Suprapubic skin (tissue), 4 donors: Measurements from ENCODE around the gene CCK. TPM values are rescaled to one million over a fixed set of nuclear protein-coding genes. Genes with fewer than 3 reads are reported as not detected.

Source experiments
- DNase-seq, 2 donors: peaks; one replicate each; pipeline ENCODE4 v3.0.0-alpha.2; 2019; ENCODE audit warnings: low spot score in 2 of 2
- H3K27ac ChIP-seq: fragments of 200-600 bp; sonication (generic); one replicate; pipeline ENCODE4 v1.5.1; 2019
- H3K27me3 ChIP-seq: fragments of 200-600 bp; sonication (generic); one replicate; pipeline ENCODE4 v1.5.1; 2019
- H3K36me3 ChIP-seq: fragments of 200-600 bp; sonication (generic); one replicate; pipeline ENCODE4 v1.5.1; 2019
- H3K4me1 ChIP-seq: fragments of 200-600 bp; sonication (generic); one replicate; pipeline ENCODE4 v1.5.1; 2019
- H3K4me3 ChIP-seq: fragments of 200-600 bp; sonication (generic); one replicate; pipeline ENCODE4 v1.5.1; 2019; ENCODE audit warnings: mild to moderate bottlenecking
- H3K9me3 ChIP-seq: fragments of 200-600 bp; sonication (generic); one replicate; pipeline ENCODE4 v1.5.1; 2019
- CTCF ChIP-seq, 2 donors: fragments of 200-600 bp in 1 of 2; fragments of 450-650 bp in 1 of 2; sonication (generic) in 1 of 2; IDR thresholded peaks; one replicate each; pipeline ENCODE4 v1.5.1; 2016 to 2019; ENCODE audit warnings: antibody characterized with exemption in 2 of 2, mild to moderate bottlenecking in 1 of 2, moderate library complexity in 1 of 2
- EP300 ChIP-seq: sonication (generic); formaldehyde crosslinking; IDR thresholded peaks from one replicate; pipeline ENCODE4 v1.6.1; 2017; ENCODE audit warnings: antibody characterized with exemption
- POLR2A ChIP-seq, 2 donors: fragments of 450-650 bp; IDR thresholded peaks; one replicate each; pipeline ENCODE4 v1.6.1; 2017; ENCODE audit warnings: antibody characterized with exemption in 2 of 2, mild to moderate bottlenecking in 2 of 2, moderate library complexity in 2 of 2
- POLR2AphosphoS5 ChIP-seq, 3 donors: sonication (generic); formaldehyde crosslinking; IDR thresholded peaks; one replicate each; pipeline ENCODE4 v1.6.1; 2017; ENCODE audit warnings: antibody characterized with exemption in 3 of 3
- WGBS: methylation state at CpG from one replicate; pipeline ENCODE4 v1.1.5; 2018; 5-methylcytosine and 5-hydroxymethylcytosine counted together
- total RNA-seq, 4 donors: library from RNA; depleted of rRNA; stranded (reverse); fragments of >200 nt; gene quantifications; one replicate each; pipeline ENCODE4 v1.1.0, GENCODE V29; 2016

Gene CCK
- total RNA-seq, 4 donors from 2014 or later: 1.3 TPM; not detected in 3

DNA sequence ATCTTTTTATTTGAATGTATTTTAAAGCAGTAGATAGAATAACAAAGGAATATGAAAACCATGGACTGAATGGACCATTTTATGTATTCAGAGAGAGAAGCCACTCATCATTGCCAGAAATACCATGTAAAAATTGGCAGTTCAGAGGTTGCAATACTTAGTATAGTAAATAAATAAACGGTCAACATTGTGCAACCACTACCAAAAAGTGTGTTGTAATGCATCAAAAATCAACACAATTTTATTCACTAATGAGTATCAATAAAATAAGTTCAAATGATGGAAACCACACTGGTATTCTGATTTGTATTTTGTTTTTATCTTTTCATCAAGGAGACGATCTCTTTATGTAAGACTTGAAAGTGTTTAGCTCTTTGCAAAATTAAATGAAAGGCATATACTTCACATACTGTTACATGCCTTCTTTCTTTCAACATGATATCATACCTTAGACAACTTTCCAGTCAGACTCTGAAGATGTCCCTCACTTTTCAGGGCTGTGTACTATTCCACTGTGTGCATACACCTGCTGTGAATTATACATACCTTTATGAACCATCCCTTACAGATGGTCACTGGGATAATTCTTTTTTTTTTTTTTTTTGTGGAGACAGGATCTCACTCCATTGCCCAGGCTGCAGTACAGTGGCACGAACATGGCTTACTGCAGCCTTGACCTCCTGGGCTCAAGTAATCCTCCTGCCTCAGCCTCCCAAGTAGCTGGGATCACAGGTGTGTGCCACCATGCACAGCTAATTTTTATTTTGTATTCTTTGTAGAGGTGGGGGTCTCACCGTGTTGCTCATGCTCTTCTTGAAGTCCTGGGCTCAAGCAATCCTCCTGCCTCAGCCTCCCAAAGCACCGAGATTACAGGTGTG, 40.3 kb downstream of the CCK start:
- no peak overlapping the region for H3K4me3 ChIP-seq
- no peak for TF ChIP-seq EP300
- no peak for TF ChIP-seq CTCF (IDR thresholded peaks at IDR 0.05)
- no peak for TF ChIP-seq POLR2A (IDR thresholded peaks at IDR 0.05)
- no peak for TF ChIP-seq POLR2AphosphoS5 (IDR thresholded peaks at IDR 0.05)
- H3K27me3 ChIP-seq: no peaks in the 10 kb centered on the region
- H3K4me1 ChIP-seq: peaks cover 10% of the 10 kb centered on the region
- DNase-seq: no peak
- no peaks in the 10 kb centered on the region for H3K9me3 ChIP-seq
- H3K27ac ChIP-seq: no peak overlapping the region
- peaks cover 38% of the 10 kb centered on the region for H3K36me3 ChIP-seq
- WGBS: 93% methylated on average over 5 of the region's 5 CpGs

DNA sequence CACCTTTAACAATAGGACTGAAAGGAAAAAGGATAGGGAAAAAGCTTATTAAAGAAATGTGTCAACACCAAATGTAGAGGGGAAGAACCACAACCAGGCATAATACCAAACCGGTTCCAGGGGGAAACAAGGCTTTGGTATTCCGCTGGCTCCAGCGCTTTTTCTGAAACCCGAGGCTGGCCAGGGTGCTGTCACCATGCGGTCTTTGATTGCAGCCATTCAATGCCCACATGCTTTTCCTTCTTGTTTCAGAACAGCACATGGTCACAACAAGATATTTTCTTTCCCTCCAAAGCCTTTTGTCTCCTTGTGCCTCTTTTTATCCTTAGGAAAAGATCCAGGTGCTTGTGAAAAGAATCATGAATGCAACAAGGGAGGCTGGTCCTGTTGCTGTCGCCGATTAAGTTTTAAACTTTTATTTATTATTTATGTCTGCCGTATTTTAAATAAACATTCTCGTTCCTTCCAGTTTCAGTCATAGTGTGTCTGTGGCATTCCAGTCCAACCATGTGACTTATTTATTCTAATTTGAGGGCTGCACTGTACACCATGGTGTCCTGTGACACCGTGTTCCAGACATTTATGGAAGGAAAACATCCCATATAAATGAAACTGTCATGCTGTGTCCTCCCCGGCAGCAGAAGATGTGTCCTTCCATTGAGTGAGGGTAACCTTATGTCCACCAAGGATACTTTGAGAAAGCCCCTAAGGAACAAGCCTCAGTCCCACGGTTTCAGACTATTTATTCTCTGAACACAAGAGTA, 41.1 kb downstream of the CCK start:
- Histone ChIP-seq H3K4me3 (no peak overlapping the region), H3K9me3 (no peaks in the 10 kb centered on the region), H3K27ac (peak overlapping the region; percentile 48), H3K4me1 (peaks cover 5% of the 10 kb centered on the region), H3K27me3 (no peaks in the 10 kb centered on the region), H3K36me3 (peaks cover 46% of the 10 kb centered on the region)
- WGBS: 73% methylated on average over 12 of the region's 12 CpGs
- TF ChIP-seq POLR2A (IDR thresholded peaks at IDR 0.05): no peak
- no peak for TF ChIP-seq POLR2AphosphoS5 (IDR thresholded peaks at IDR 0.05)
- TF ChIP-seq EP300: no peak
- TF ChIP-seq CTCF (IDR thresholded peaks at IDR 0.05): no peak
- no peak for DNase-seq

- WGBS: 86% methylated on average over 9 of the region's 9 CpGs
- TF ChIP-seq POLR2A (IDR thresholded peaks at IDR 0.05) (no peak), POLR2AphosphoS5 (IDR thresholded peaks at IDR 0.05) (no peak), EP300 (no peak), CTCF (IDR thresholded peaks at IDR 0.05) (no peak)
- no peak for DNase-seq
- no peaks in the 10 kb centered on the region for H3K4me1 ChIP-seq
- H3K27me3 ChIP-seq: no peaks in the 10 kb centered on the region
- no peaks in the 10 kb centered on the region for H3K9me3 ChIP-seq
- H3K36me3 ChIP-seq: peaks cover 49% of the 10 kb centered on the region
- H3K4me3 ChIP-seq: no peak overlapping the region
- peak overlapping the region; percentile 48 for H3K27ac ChIP-seq
Observed at GRCh38 chr3:42224178-42224577, 41.8 kb downstream of the CCK start.

DNA sequence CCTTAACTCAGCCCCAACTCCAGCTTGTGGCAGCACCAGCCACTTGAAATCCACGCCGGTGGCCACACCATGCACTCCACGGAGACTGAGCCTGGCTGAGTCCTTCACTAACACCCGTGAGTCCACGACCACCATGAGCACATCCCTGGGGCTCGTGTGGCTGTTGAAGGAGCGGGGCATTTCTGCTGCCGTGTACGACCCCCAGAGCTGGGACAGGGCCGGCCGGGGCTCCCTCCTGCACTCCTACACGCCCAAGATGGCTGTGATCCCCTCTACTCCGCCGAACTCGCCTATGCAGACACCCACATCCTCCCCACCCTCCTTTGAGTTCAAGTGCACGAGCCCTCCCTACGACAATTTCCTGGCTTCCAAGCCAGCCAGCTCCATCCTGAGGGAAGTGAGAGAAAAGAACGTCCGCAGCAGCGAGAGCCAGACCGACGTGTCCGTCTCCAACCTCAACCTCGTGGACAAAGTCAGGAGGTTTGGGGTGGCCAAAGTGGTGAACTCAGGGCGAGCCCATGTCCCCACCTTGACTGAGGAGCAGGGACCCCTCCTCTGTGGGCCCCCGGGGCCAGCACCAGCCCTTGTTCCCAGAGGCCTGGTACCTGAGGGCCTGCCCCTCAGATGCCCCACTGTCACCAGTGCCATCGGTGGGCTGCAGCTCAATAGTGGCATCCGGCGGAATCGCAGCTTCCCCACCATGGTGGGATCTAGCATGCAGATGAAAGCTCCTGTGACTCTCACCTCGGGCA, 42.9 kb downstream of the CCK start:
- H3K36me3 ChIP-seq: peaks cover 57% of the 10 kb centered on the region
- H3K27ac ChIP-seq: no peak overlapping the region
- WGBS: 93% methylated on average over 29 of the region's 31 CpGs

More for the DNA sequence above, 42.9 kb downstream of the CCK start:
- H3K9me3 ChIP-seq: no peaks in the 10 kb centered on the region
- no peaks in the 10 kb centered on the region for H3K27me3 ChIP-seq
- DNase-seq: no peak
- TF ChIP-seq POLR2AphosphoS5 (IDR thresholded peaks at IDR 0.05) (no peak), POLR2A (IDR thresholded peaks at IDR 0.05) (no peak), CTCF (IDR thresholded peaks at IDR 0.05) (no peak), EP300 (no peak)
- no peak overlapping the region for H3K4me3 ChIP-seq
- H3K4me1 ChIP-seq: no peaks in the 10 kb centered on the region
